ENCODE data around the gene SCN5A. TPM values are rescaled to one million over a fixed set of nuclear protein-coding genes. Genes with fewer than 3 reads are reported as not detected.

The SCN5A gene
- total RNA-seq, 1 donor from 2014 or later, result 239 TPM

DNA sequence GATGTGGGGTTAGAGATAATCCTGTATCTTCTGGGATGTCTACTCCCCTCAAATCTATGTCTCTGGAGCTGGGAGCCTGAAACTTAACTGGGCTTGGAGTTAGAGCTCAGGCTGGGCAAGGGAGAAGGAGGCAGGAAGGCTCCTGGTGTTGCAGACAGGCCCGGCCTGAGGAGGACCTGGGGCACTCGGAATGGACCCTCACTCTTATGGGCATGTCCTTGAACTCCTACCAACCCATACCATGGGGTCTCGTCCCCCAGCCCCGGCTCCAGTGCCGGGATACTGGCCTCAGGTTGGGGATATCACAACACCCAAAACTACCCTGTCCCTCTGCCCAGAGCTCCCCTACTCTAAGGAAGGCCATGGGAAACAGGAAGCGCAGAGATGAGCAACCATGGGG lies 45.2 kb downstream of the SCN5A start:
- TF ChIP-seq, protein P1, sequence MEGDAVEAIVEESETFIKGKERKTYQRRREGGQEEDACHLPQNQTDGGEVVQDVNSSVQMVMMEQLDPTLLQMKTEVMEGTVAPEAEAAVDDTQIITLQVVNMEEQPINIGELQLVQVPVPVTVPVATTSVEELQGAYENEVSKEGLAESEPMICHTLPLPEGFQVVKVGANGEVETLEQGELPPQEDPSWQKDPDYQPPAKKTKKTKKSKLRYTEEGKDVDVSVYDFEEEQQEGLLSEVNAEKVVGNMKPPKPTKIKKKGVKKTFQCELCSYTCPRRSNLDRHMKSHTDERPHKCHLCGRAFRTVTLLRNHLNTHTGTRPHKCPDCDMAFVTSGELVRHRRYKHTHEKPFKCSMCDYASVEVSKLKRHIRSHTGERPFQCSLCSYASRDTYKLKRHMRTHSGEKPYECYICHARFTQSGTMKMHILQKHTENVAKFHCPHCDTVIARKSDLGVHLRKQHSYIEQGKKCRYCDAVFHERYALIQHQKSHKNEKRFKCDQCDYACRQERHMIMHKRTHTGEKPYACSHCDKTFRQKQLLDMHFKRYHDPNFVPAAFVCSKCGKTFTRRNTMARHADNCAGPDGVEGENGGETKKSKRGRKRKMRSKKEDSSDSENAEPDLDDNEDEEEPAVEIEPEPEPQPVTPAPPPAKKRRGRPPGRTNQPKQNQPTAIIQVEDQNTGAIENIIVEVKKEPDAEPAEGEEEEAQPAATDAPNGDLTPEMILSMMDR (IDR thresholded peaks at IDR 0.05; ENCODE audit: borderline replicate concordance), result no peak
- peaks cover 92% of the 10 kb centered on the region for H3K36me3 ChIP-seq

GRCh38 chr3:38603731-38604131 lies 45.8 kb downstream of the SCN5A start:
- no peak for DNase-seq
- intact Hi-C loops (cut with micrococcal nuclease), result no loop called here
- Histone ChIP-seq H3K9me3 (replicated peaks) (no peaks in the 10 kb centered on the region), H3K27ac (replicated peaks) (no peak overlapping the region), H3K4me3 (no peak overlapping the region), H3K36me3 (peaks cover 92% of the 10 kb centered on the region), H3K4me1 (no peaks in the 10 kb centered on the region), H3K27me3 (ENCODE audit: low read depth) (no peaks in the 10 kb centered on the region)
- TF ChIP-seq, protein P1 (IDR thresholded peaks at IDR 0.05; ENCODE audit: borderline replicate concordance), result no peak

More for the DNA sequence above, 45.2 kb downstream of the SCN5A start:
- no peak overlapping the region for H3K4me3 ChIP-seq
- no peaks in the 10 kb centered on the region for H3K27me3 ChIP-seq (ENCODE audit: low read depth)
- H3K9me3 ChIP-seq (replicated peaks), result no peaks in the 10 kb centered on the region
- no peak overlapping the region for H3K27ac ChIP-seq (replicated peaks)
- intact Hi-C loops (cut with micrococcal nuclease), result no loop called here
- no peaks in the 10 kb centered on the region for H3K4me1 ChIP-seq
- DNase-seq, result no peak

DNA sequence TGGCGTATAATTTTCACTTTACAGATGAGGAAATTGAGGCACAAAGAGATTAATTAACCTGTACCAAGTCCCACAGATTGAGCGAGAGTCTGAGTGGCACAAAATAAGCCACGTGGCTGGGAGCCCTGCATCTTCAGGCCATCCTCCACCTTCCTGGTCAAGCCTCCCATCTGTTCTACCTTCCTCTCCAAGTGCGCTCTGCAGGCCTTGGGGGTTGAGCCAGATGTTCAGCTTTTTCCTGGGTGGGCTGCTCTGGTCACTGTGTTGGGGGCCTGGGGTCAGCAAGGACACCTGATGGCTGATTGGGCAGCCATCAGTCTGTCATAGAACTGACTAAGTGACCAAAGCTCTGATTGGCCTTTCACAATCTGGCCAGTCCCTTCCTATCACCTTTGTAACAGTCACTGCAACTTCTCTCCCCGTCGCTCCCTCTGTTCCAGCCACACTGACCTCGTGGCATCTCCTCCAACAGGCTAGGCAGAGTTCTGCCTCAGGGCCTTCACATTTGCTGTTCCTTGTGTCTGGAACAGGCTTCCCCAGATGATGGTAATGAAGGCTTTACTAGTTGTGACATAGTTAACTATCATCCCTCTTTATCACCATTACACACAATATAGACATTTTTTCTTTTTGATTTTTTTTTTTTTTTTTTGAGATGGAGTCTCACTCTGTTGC lies 46.8 kb downstream of the SCN5A start:
- peaks cover 91% of the 10 kb centered on the region for H3K36me3 ChIP-seq
- no peak for DNase-seq
- H3K4me1 ChIP-seq, result no peaks in the 10 kb centered on the region
- intact Hi-C loops (cut with micrococcal nuclease), result no loop called here
- H3K9me3 ChIP-seq (replicated peaks), result no peaks in the 10 kb centered on the region
- no peak overlapping the region for H3K4me3 ChIP-seq
- no peaks in the 10 kb centered on the region for H3K27me3 ChIP-seq (ENCODE audit: low read depth)
- TF ChIP-seq, protein P1 (IDR thresholded peaks at IDR 0.05; ENCODE audit: borderline replicate concordance), result no peak
- no peak overlapping the region for H3K27ac ChIP-seq (replicated peaks)

GRCh38 chr3:38601956-38602550 lies 47.4 kb downstream of the SCN5A start:
- intact Hi-C loops (cut with micrococcal nuclease), result no loop called here
- Histone ChIP-seq H3K4me3 (no peak overlapping the region), H3K27me3 (ENCODE audit: low read depth) (no peaks in the 10 kb centered on the region), H3K36me3 (peaks cover 91% of the 10 kb centered on the region), H3K27ac (replicated peaks) (no peak overlapping the region), H3K9me3 (replicated peaks) (no peaks in the 10 kb centered on the region), H3K4me1 (no peaks in the 10 kb centered on the region)
- TF ChIP-seq, protein P1 (IDR thresholded peaks at IDR 0.05; ENCODE audit: borderline replicate concordance), result no peak
- no peak for DNase-seq

GRCh38 chr3:38600551-38600950 lies 48.9 kb downstream of the SCN5A start:
- Histone ChIP-seq H3K27me3 (ENCODE audit: low read depth) (no peaks in the 10 kb centered on the region), H3K27ac (replicated peaks) (no peak overlapping the region), H3K4me1 (no peaks in the 10 kb centered on the region), H3K9me3 (replicated peaks) (no peaks in the 10 kb centered on the region), H3K36me3 (peaks cover 77% of the 10 kb centered on the region), H3K4me3 (no peak overlapping the region)
- intact Hi-C loops (cut with micrococcal nuclease), result no loop called here
- no peak for DNase-seq
- TF ChIP-seq, protein P1 (IDR thresholded peaks at IDR 0.05; ENCODE audit: borderline replicate concordance), result no peak

All from left ventricle myocardium inferior (tissue), 1 donor.